Measurements from ENCODE around the gene DCDC2C. TPM values are rescaled to one million over a fixed set of nuclear protein-coding genes. Genes with fewer than 3 reads are reported as not detected.

DCDC2C gene
- total RNA-seq, 1 experiment from 2014 or later = not detected

DNA sequence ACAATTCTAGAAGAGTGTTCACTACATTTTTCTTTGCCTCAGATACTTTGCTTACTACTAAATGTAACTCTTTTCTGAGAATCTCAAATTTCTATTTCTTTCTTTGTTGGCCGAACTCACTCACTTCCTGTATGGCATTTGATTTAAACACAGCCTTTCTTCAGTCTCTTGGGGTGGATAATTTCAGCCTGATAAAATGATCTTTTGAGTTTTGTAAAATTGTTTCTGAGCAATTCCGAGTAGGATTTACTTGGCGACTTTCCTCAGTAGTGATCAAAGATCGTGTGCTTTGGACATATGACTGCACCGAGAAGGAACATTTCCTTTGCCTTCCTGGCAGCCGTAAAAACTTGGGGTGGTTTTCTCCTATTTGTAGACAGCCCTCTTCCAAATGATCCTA is 127.4 kb downstream of the DCDC2C start:
- no peak for DNase-seq (ENCODE audit: low spot score)
- Mint-ChIP-seq H3K4me3 (no peak overlapping the region), H3K27me3 (ENCODE audit: low read depth) (peaks cover 22% of the 10 kb centered on the region), H3K4me1 (no peaks in the 10 kb centered on the region), H3K9me3 (peaks cover 89% of the 10 kb centered on the region), H3K36me3 (peaks cover 60% of the 10 kb centered on the region), H3K27ac (no peak overlapping the region)
- CTCF ChIA-PET = no interaction called here
- ATAC-seq = no peak
- POLR2A ChIA-PET = no interaction called here
- TF ChIP-seq NFYB (CRISPR knock-in tag; conservative IDR thresholded peaks at IDR 0.05; ENCODE audit: low read depth) (no peak), GTF2I (CRISPR knock-in tag; conservative IDR thresholded peaks at IDR 0.05) (no peak), ATF1 (CRISPR knock-in tag; IDR thresholded peaks at IDR 0.05) (no peak), ZNF423 (CRISPR knock-in tag; IDR thresholded peaks at IDR 0.05) (no peak), SMAD3 (CRISPR knock-in tag; IDR thresholded peaks at IDR 0.05; ENCODE audit: borderline replicate concordance) (no peak), CREB1 (CRISPR knock-in tag; IDR thresholded peaks at IDR 0.05) (no peak), ZBTB21 (CRISPR knock-in tag; IDR thresholded peaks at IDR 0.05; ENCODE audit: borderline replicate concordance) (no peak), KAT7 (CRISPR knock-in tag; IDR thresholded peaks at IDR 0.05; ENCODE audit: borderline replicate concordance) (no peak), TCF7 (CRISPR knock-in tag; IDR thresholded peaks at IDR 0.05; ENCODE audit: low read depth) (no peak)
- TF ChIP-seq, protein P1, sequence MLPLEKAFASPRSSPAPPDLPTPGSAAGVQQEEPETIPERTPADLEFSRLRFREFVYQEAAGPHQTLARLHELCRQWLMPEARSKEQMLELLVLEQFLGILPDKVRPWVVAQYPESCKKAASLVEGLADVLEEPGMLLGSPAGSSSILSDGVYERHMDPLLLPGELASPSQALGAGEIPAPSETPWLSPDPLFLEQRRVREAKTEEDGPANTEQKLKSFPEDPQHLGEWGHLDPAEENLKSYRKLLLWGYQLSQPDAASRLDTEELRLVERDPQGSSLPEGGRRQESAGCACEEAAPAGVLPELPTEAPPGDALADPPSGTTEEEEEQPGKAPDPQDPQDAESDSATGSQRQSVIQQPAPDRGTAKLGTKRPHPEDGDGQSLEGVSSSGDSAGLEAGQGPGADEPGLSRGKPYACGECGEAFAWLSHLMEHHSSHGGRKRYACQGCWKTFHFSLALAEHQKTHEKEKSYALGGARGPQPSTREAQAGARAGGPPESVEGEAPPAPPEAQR (CRISPR knock-in tag; IDR thresholded peaks at IDR 0.05) = no peak
- TF ChIP-seq, protein P2, sequence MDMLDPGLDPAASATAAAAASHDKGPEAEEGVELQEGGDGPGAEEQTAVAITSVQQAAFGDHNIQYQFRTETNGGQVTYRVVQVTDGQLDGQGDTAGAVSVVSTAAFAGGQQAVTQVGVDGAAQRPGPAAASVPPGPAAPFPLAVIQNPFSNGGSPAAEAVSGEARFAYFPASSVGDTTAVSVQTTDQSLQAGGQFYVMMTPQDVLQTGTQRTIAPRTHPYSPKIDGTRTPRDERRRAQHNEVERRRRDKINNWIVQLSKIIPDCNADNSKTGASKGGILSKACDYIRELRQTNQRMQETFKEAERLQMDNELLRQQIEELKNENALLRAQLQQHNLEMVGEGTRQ (CRISPR knock-in tag; IDR thresholded peaks at IDR 0.05) = no peak
- TF ChIP-seq, protein P3, sequence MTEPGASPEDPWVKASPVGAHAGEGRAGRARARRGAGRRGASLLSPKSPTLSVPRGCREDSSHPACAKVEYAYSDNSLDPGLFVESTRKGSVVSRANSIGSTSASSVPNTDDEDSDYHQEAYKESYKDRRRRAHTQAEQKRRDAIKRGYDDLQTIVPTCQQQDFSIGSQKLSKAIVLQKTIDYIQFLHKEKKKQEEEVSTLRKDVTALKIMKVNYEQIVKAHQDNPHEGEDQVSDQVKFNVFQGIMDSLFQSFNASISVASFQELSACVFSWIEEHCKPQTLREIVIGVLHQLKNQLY (CRISPR knock-in tag; IDR thresholded peaks at IDR 0.05) = no peak
- TF ChIP-seq, protein P4, sequence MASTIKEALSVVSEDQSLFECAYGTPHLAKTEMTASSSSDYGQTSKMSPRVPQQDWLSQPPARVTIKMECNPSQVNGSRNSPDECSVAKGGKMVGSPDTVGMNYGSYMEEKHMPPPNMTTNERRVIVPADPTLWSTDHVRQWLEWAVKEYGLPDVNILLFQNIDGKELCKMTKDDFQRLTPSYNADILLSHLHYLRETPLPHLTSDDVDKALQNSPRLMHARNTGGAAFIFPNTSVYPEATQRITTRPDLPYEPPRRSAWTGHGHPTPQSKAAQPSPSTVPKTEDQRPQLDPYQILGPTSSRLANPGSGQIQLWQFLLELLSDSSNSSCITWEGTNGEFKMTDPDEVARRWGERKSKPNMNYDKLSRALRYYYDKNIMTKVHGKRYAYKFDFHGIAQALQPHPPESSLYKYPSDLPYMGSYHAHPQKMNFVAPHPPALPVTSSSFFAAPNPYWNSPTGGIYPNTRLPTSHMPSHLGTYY (CRISPR knock-in tag; IDR thresholded peaks at IDR 0.05) = no peak

DNA sequence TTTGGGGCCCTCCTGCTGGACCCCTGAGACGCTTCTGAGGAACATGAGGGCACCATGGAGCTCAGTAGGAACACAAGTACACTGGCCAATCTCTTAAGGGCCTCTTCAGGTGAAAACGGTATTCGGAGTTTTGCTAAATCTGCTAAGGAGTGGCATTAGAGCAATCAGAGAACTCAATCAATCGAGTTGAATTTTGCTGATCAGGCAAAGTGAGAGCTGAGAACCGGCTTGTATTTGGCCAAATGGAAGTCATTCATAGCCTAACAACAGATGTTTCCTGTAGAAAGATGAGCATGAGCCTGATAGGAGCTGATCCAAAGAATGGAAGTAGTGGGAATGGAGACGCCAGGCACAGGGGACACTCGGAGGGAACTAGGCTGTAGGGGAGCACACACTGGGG is 133.7 kb downstream of the DCDC2C start:
- ATAC-seq = no peak
- TF ChIP-seq ATF1 (CRISPR knock-in tag; IDR thresholded peaks at IDR 0.05) = no peak
- TF ChIP-seq FOXP1 (CRISPR knock-in tag; IDR thresholded peaks at IDR 0.05; ENCODE audit: borderline replicate concordance) = no peak
- no peak for TF ChIP-seq ZNF263 (CRISPR knock-in tag; IDR thresholded peaks at IDR 0.05; ENCODE audit: low read depth)
- no peak for TF ChIP-seq ZNF396 (CRISPR knock-in tag; IDR thresholded peaks at IDR 0.05; ENCODE audit: borderline replicate concordance)
- no peak for TF ChIP-seq ZNF219 (CRISPR knock-in tag; IDR thresholded peaks at IDR 0.05; ENCODE audit: borderline replicate concordance)
- no peak for TF ChIP-seq GRHL2 (CRISPR knock-in tag; IDR thresholded peaks at IDR 0.05; ENCODE audit: insufficient replicate concordance, severe bottlenecking)
- no peak for TF ChIP-seq CBFB (CRISPR knock-in tag; IDR thresholded peaks at IDR 0.05; ENCODE audit: low read depth)
- TF ChIP-seq TP53 (CRISPR knock-in tag; IDR thresholded peaks at IDR 0.05) = no peak
- TF ChIP-seq GABPB1 (CRISPR knock-in tag; IDR thresholded peaks at IDR 0.05) = no peak
- TF ChIP-seq, protein P5, sequence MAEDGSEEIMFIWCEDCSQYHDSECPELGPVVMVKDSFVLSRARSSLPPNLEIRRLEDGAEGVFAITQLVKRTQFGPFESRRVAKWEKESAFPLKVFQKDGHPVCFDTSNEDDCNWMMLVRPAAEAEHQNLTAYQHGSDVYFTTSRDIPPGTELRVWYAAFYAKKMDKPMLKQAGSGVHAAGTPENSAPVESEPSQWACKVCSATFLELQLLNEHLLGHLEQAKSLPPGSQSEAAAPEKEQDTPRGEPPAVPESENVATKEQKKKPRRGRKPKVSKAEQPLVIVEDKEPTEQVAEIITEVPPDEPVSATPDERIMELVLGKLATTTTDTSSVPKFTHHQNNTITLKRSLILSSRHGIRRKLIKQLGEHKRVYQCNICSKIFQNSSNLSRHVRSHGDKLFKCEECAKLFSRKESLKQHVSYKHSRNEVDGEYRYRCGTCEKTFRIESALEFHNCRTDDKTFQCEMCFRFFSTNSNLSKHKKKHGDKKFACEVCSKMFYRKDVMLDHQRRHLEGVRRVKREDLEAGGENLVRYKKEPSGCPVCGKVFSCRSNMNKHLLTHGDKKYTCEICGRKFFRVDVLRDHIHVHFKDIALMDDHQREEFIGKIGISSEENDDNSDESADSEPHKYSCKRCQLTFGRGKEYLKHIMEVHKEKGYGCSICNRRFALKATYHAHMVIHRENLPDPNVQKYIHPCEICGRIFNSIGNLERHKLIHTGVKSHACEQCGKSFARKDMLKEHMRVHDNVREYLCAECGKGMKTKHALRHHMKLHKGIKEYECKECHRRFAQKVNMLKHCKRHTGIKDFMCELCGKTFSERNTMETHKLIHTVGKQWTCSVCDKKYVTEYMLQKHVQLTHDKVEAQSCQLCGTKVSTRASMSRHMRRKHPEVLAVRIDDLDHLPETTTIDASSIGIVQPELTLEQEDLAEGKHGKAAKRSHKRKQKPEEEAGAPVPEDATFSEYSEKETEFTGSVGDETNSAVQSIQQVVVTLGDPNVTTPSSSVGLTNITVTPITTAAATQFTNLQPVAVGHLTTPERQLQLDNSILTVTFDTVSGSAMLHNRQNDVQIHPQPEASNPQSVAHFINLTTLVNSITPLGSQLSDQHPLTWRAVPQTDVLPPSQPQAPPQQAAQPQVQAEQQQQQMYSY (CRISPR knock-in tag; IDR thresholded peaks at IDR 0.05) = no peak
- TF ChIP-seq ETV6 (CRISPR knock-in tag; IDR thresholded peaks at IDR 0.05) = no peak
- no peak for TF ChIP-seq ZNF138 (CRISPR knock-in tag; conservative IDR thresholded peaks at IDR 0.05)
- TF ChIP-seq ZNF423 (CRISPR knock-in tag; IDR thresholded peaks at IDR 0.05) = no peak
- peaks cover 17% of the 10 kb centered on the region for H3K27me3 Mint-ChIP-seq (ENCODE audit: low read depth)
- ChIA-PET CTCF (no interaction called here), POLR2A (no interaction called here)
- H3K27ac Mint-ChIP-seq = no peak overlapping the region
- no peaks in the 10 kb centered on the region for H3K4me1 Mint-ChIP-seq
- no peak overlapping the region for H3K4me3 Mint-ChIP-seq
- H3K9me3 Mint-ChIP-seq = peaks cover 89% of the 10 kb centered on the region
- H3K36me3 Mint-ChIP-seq = peaks cover 80% of the 10 kb centered on the region
- no peak for DNase-seq (ENCODE audit: low spot score)

All from WTC11 (cell line).